GM21381 (cell line): ENCODE measurements around the gene ATP13A4.
A peak's percentile ranks its signal among the peaks of the same experiment; 100 is the strongest.

Experiments used
- ATAC-seq: cut with Tn5 transposase; IDR thresholded peaks from one replicate; pipeline ENCODE4 v1.9.1; 2021; ENCODE audit warnings: mild to moderate bottlenecking, moderate library complexity; ENCODE audit not compliant: unreplicated experiment

ATP13A4 gene

DNA sequence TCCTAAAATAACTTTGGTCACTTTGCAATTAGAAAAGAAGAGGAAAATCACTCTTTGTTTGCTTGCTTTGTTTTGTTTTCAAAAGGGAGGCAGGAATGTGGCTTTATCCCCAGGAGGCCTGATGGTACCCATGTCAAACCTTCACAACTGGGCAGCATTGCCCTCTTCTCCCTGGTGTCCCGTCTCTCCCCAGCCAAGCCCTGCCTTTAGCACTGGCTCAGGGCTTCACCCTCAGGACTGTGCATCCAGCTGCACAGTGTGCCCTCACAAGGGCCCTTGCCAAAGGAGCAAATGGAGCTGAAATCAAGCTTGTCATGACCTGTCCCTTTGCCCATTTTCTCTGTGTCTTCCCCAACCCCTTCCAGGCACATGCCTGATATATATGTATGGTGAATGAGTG, 147.0 kb downstream of the ATP13A4 start:
- ATAC-seq: no peak

- ATAC-seq: no peak
These were observed 147.6 kb downstream of the ATP13A4 start for GRCh38 chr3:193407112-193407511.

DNA sequence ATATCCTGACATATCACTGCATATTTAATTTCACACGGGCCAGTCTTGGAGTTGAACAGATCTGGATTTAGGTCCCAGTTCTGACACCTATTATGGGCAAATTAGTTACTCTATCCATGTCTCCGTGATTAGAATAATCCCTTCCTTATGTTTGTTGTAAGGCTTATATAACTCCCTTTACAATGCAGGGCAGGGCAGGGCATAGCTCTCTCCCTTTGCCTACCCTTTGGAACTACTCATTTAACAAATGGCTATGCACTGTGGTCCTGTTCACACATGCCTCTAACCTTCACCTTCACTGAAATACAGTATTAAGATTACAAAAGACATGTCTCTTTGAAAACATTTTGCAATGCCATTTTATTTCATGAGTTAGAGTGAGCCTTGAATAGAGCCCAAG, 151.4 kb downstream of the ATP13A4 start:
- ATAC-seq: no peak

DNA sequence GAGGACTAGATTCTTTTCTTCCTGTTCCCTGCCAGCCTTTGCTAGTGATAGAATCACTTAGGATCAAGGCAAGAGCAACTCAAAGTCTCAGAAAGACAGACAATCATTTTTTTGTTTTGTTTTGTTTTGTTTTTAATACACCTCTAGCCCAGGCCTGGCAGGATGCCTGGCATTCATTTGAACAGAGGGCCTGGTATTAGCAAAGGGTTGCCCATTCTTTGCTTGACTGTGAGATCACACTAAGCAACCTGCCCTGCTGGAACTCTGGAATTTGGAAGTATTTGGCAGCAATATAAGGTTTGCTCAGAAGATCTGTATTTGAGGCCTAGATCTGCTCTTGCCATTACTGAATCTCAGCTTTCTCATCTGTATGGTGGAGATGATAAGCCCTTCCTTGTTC, 154.4 kb downstream of the ATP13A4 start:
- no peak for ATAC-seq

GRCh38 chr3:193396451-193397244, 158.0 kb downstream of the ATP13A4 start:
- ATAC-seq: no peak

DNA sequence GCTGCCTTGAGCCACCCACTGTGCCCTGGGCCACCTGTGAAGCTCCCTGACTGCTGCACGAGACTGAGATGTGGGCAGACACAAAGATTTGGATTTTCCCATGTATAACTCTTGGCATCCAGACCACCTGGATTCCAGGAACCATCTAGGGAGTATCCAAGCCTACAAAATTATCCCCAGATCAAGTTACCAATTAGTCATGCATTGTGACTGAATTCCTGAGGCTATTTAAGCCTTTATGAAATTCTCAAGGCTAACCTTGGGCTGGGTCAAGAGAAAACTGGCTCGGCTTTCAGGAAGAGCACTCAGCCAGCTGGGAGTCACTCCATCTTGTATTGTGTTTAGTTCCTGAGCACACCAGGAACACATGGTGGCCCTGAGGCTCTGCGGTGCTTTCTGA, 162.8 kb downstream of the ATP13A4 start:
- ATAC-seq: no peak

DNA sequence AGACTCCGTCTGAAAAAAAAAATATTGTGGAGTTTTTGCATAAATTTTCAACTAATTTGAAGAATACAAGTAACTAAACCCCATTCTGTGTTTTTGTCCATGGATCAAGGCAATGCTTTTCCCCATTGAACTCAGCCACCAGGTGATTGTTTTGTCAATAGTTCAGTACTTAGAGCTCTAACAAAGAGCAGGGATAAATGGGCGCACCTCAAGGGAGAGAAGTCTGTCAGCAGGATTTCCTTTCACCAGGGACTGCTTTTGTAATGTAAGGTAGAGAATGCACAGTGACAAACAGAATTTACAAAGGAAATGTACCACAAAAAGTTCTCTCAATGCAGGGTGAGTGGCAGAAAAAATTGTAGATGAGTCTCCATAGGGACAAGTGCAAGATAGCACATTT, 165.4 kb downstream of the ATP13A4 start:
- no peak for ATAC-seq

- no peak for ATAC-seq
These were observed 166.3 kb downstream of the ATP13A4 start for GRCh38 chr3:193388361-193388760.

DNA sequence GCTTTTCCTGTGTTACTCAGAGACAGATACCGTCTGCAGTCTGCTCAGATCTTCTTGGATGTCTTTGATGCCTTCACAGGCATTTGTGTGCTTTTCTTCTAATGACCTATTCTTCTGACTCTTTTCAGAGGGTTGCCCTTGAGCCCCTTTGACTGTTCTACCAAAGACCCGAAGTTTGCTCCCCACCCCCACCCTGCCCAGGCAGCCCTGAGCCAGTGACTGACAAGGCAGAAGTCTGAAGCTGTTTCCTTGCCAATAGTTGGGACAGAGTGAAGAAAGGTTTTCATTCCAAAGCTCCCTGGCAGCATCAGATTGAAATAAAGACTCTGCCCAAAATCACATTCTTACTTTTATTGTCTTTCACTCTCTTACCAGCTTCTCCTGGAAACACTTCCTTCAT, 167.1 kb downstream of the ATP13A4 start:
- no peak for ATAC-seq

- no peak for ATAC-seq
These were observed 176.0 kb downstream of the ATP13A4 start, which contains the start of gene ATP13A5 for GRCh38 chr3:193378706-193379105. ATP13A5 (minus strand) TSS chr3:193378753; CDS start chr3:193378725, 28 bp downstream.

- no peak for ATAC-seq
These were observed 177.1 kb downstream of the ATP13A4 start for GRCh38 chr3:193377591-193377990.

DNA sequence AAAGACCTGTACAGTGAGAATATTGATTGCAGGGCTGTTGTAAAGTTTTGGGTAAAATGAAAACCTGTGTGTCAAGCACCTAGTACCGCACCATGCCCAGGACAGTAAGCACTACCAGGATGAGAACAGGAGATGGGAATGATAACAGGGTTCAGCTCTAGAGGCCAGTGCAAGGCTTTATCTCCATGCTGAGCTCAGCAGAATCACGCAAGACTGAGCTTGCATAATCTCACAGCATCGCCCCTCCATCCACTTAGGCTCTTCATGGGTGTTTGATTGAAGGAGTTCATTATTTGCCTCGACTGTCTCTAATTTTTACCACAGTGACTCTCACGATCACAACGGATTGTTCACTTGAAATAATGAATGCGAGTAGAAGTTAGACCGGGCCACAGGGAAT, 179.1 kb downstream of the ATP13A4 start:
- ATAC-seq: no peak

DNA sequence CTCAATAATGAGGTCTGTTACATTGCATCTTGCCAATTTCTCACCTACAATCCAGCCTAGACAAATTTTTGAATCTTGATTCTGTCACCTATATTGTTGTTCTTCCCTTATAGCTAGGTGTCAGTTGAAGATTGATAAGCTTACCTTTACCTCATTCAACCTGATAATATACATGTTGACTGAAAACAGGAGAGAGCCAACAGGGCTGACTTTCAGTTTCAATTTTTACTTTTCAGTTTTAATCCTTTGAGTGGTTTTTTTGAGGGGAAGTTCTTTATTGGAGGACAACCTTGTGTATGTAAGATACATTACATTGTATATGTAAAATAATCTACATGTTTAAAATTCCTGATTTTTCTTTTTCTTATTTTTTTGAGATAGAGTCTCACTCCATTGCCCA, 181.9 kb downstream of the ATP13A4 start:
- ATAC-seq: peak; percentile 50

DNA sequence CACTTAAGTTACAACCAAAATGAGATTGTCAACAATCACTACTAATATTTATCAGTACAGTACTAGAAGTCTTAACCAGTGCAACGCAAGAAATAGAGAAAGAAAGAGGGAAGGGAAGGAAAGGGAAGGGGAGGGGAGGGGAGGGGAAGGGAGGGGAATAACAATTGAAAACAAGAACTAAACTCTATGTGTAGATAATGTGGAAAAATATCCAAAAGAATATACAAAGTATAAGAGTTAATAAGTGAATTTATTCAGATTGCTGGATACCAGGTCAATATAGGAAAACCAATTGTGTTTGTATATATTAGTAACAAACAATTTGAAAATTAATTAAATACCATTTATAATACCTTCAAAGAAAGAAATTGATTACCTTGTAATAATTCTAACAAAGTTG, 186.8 kb downstream of the ATP13A4 start:
- ATAC-seq: no peak

- no peak for ATAC-seq
These were observed 197.4 kb downstream of the ATP13A4 start for GRCh38 chr3:193357291-193357690.

- no peak for ATAC-seq
These were observed 200.3 kb downstream of the ATP13A4 start for GRCh38 chr3:193354423-193354822.
